CD1c-positive myeloid dendritic cell (primary cell): ENCODE data around the gene MFAP4.

Source experiments
- DNase-seq: peaks from one replicate; pipeline ENCODE4 v3.0.0-alpha.2; 2016; ENCODE audit errors: extremely low spot score

The MFAP4 gene

GRCh38 chr17:19334331-19334730 lies 52.7 kb downstream of the MFAP4 start:
- DNase-seq = no peak

GRCh38 chr17:19333736-19334290 lies 53.2 kb downstream of the MFAP4 start:
- DNase-seq = no peak
